ENCODE measurements around the gene FST. TPM values are rescaled to one million over a fixed set of nuclear protein-coding genes. Genes with fewer than 3 reads are reported as not detected.

FST gene
- total RNA-seq, 1 experiment from 2014 or later, result 0.45 TPM

DNA sequence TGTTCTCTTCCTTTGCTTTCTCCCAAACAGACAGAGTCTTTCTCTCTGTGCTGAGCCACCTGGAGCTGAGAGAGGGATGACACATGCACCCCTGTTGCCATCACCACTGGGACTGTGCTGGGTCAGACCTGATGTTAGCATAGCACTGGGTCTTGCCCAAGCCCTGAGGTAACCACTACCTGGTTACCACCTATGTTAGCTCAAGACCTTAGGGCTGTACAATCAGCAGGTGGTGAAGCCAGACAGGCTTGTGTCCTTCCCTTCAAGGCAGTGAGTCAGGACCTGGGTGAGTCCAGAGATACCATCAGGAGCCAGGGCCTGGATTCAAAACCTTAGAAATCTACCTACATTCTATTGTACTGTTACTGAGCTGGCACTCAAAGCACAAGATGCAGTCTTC lies 32.1 kb downstream of the FST start:
- peaks cover 38% of the 10 kb centered on the region for H3K9me3 Mint-ChIP-seq (ENCODE audit: unreplicated experiment)
- intact Hi-C loops (cut with micrococcal nuclease; ENCODE audit: unreplicated experiment), result no loop called here
- no TSS peak for BruUV-seq (replicated peaks)
- DNase-seq, result no peak
- ChIA-PET POLR2A (no interaction called here), CTCF (no interaction called here)
- H3K36me3 ChIP-seq (ENCODE audit: control insufficient read depth, insufficient read depth, low read length), result no peaks in the 10 kb centered on the region
- no peaks in the 10 kb centered on the region for H3K4me1 Mint-ChIP-seq (ENCODE audit: low read depth, unreplicated experiment)
- H3K27me3 ChIP-seq (replicated peaks; ENCODE audit: control insufficient read depth, insufficient read depth, low read length), result no peaks in the 10 kb centered on the region
- H3K4me3 ChIP-seq (ENCODE audit: low read depth, low read length), result no peak overlapping the region
- no peak overlapping the region for H3K27ac Mint-ChIP-seq (ENCODE audit: unreplicated experiment)
- no peaks in the 10 kb centered on the region for H3K4me1 ChIP-seq
- H3K27me3 Mint-ChIP-seq (ENCODE audit: insufficient read depth, unreplicated experiment), result peaks cover 6% of the 10 kb centered on the region
- H3K9me3 ChIP-seq, result no peaks in the 10 kb centered on the region
- TF ChIP-seq, protein P1, sequence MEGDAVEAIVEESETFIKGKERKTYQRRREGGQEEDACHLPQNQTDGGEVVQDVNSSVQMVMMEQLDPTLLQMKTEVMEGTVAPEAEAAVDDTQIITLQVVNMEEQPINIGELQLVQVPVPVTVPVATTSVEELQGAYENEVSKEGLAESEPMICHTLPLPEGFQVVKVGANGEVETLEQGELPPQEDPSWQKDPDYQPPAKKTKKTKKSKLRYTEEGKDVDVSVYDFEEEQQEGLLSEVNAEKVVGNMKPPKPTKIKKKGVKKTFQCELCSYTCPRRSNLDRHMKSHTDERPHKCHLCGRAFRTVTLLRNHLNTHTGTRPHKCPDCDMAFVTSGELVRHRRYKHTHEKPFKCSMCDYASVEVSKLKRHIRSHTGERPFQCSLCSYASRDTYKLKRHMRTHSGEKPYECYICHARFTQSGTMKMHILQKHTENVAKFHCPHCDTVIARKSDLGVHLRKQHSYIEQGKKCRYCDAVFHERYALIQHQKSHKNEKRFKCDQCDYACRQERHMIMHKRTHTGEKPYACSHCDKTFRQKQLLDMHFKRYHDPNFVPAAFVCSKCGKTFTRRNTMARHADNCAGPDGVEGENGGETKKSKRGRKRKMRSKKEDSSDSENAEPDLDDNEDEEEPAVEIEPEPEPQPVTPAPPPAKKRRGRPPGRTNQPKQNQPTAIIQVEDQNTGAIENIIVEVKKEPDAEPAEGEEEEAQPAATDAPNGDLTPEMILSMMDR (IDR thresholded peaks at IDR 0.05; ENCODE audit: insufficient read depth in 1 of 2, low read depth in 1 of 2, low read length in 1 of 2, severe bottlenecking in 1 of 2, unreplicated experiment in 1 of 2), result no peak
- H3K36me3 Mint-ChIP-seq (ENCODE audit: insufficient read depth, unreplicated experiment), result no peaks in the 10 kb centered on the region
- no peak overlapping the region for H3K4me3 Mint-ChIP-seq (ENCODE audit: unreplicated experiment)

DNA sequence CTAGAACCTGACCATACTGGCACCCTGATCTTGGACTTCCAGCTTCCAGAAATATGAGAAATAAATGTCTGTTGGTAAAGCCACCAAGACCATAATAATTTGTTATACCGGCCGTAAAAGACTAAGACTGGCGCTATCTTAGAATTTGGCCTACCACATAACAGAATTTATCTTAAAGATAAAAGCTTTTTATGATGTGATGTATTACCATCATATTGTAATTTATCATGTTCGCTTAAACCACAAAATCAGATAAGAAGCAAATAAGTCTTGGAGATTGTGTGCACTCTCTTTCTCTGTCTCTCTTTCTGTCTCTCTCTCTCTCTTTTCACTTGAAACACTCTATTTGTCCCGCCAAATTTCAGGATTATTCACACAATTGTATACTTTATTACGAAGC lies 35.6 kb downstream of the FST start:
- no TSS peak for BruUV-seq (replicated peaks)
- Mint-ChIP-seq H3K9me3 (ENCODE audit: unreplicated experiment) (peaks cover 27% of the 10 kb centered on the region), H3K27ac (ENCODE audit: unreplicated experiment) (no peak overlapping the region), H3K4me1 (ENCODE audit: low read depth, unreplicated experiment) (no peaks in the 10 kb centered on the region), H3K27me3 (ENCODE audit: insufficient read depth, unreplicated experiment) (peaks cover 10% of the 10 kb centered on the region), H3K36me3 (ENCODE audit: insufficient read depth, unreplicated experiment) (no peaks in the 10 kb centered on the region), H3K4me3 (ENCODE audit: unreplicated experiment) (no peak overlapping the region)
- intact Hi-C loops (cut with micrococcal nuclease; ENCODE audit: unreplicated experiment), result no loop called here
- Histone ChIP-seq H3K9me3 (no peaks in the 10 kb centered on the region), H3K36me3 (ENCODE audit: control insufficient read depth, insufficient read depth, low read length) (no peaks in the 10 kb centered on the region), H3K27me3 (replicated peaks; ENCODE audit: control insufficient read depth, insufficient read depth, low read length) (no peaks in the 10 kb centered on the region), H3K4me3 (ENCODE audit: low read depth, low read length) (no peak overlapping the region), H3K4me1 (no peaks in the 10 kb centered on the region)
- DNase-seq, result no peak
- CTCF ChIA-PET, result no interaction called here
- POLR2A ChIA-PET, result no interaction called here
- TF ChIP-seq, protein P1 (IDR thresholded peaks at IDR 0.05; ENCODE audit: insufficient read depth in 1 of 2, low read depth in 1 of 2, low read length in 1 of 2, severe bottlenecking in 1 of 2, unreplicated experiment in 1 of 2), result no peak

DNA sequence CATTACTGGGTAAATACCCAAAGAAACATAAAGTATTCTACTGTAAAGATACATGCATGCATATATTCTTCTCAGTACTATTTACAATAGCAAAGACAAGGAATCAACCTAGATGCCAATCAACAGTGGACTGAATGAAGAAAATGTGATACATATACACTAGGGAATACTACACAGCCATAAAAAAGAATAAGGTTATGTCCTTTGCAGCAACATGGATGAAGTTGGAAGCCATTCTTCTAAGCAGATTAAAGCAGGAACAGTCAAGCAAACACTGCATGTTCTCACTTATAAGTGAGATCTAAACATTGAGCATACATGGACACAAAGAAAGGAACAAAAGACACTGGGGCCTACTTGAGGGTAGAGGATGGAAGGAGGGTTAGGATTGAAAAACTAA lies 40.4 kb downstream of the FST start:
- Histone ChIP-seq H3K4me3 (ENCODE audit: low read depth, low read length) (no peak overlapping the region), H3K4me1 (no peaks in the 10 kb centered on the region), H3K36me3 (ENCODE audit: control insufficient read depth, insufficient read depth, low read length) (no peaks in the 10 kb centered on the region), H3K27me3 (replicated peaks; ENCODE audit: control insufficient read depth, insufficient read depth, low read length) (no peaks in the 10 kb centered on the region), H3K9me3 (no peaks in the 10 kb centered on the region; the same call in 1 of the 2 replicates)
- intact Hi-C loops (cut with micrococcal nuclease; ENCODE audit: unreplicated experiment), result no loop called here
- Mint-ChIP-seq H3K27ac (ENCODE audit: unreplicated experiment) (no peak overlapping the region), H3K9me3 (ENCODE audit: unreplicated experiment) (peaks cover 15% of the 10 kb centered on the region), H3K4me3 (ENCODE audit: unreplicated experiment) (no peak overlapping the region), H3K27me3 (ENCODE audit: insufficient read depth, unreplicated experiment) (peaks cover 8% of the 10 kb centered on the region), H3K36me3 (ENCODE audit: insufficient read depth, unreplicated experiment) (no peaks in the 10 kb centered on the region), H3K4me1 (ENCODE audit: low read depth, unreplicated experiment) (no peaks in the 10 kb centered on the region)
- CTCF ChIA-PET, result no interaction called here
- no TSS peak for BruUV-seq (replicated peaks)
- DNase-seq, result no peak
- POLR2A ChIA-PET, result no interaction called here
- TF ChIP-seq, protein P1 (IDR thresholded peaks at IDR 0.05; ENCODE audit: insufficient read depth in 1 of 2, low read depth in 1 of 2, low read length in 1 of 2, severe bottlenecking in 1 of 2, unreplicated experiment in 1 of 2), result no peak

Other genes starting within 250 kb of the FST start
- 92.1 and 103 TPM in 2 replicates for gene NDUFS4, start 80.0 kb downstream of the FST start, total RNA-seq (2022)